Gastrocnemius medialis (tissue), 4 donors: Measurements from ENCODE around the gene RARB. TPM values are rescaled to one million over a fixed set of nuclear protein-coding genes. Genes with fewer than 3 reads are reported as not detected.

Experiments
- ATAC-seq, 2 donors: fragments of 150-250 bp; one replicate each; pipeline ENCODE4 v1.9.1; 2016
- DNase-seq, 2 donors: peaks; one replicate each; pipeline ENCODE4 v3.0.0-alpha.2; 2019
- H3K27ac ChIP-seq, 4 donors: fragments of 200-600 bp; sonication (generic); 1 replicate in 1 of 4; 2 replicates in 3 of 4; pipeline ENCODE4 v1.5.1; 2016 to 2018; ENCODE audit warnings: mild to moderate bottlenecking in 2 of 4, moderate library complexity in 1 of 4
- H3K27me3 ChIP-seq, 3 donors: fragments of 200-600 bp; sonication (generic) in 2 of 3; 1 replicate in 1 of 3; 2 replicates in 2 of 3; pipeline versions ENCODE4 v1.5.1 to v1.6.0; 2016 to 2019; ENCODE audit warnings: mild to moderate bottlenecking in 1 of 3, moderate library complexity in 1 of 3
- H3K36me3 ChIP-seq, 2 donors: fragments of 200-600 bp; sonication (generic) in 1 of 2; one replicate each; pipeline ENCODE4 v1.5.1; 2017 to 2018
- H3K4me1 ChIP-seq, 2 donors: fragments of 200-600 bp; sonication (generic) in 1 of 2; one replicate each; pipeline ENCODE4 v1.5.1; 2016 to 2017; ENCODE audit warnings: mild to moderate bottlenecking in 2 of 2
- H3K4me3 ChIP-seq, 4 donors: fragments of 200-600 bp; sonication (generic) in 3 of 4; 1 replicate in 1 of 4; 2 replicates in 3 of 4; pipeline ENCODE4 v1.5.1; 2016 to 2019; ENCODE audit warnings: mild to moderate bottlenecking in 2 of 4
- H3K9me3 ChIP-seq, 3 donors: fragments of 200-600 bp; sonication (generic) in 2 of 3; 1 replicate in 1 of 3; 2 replicates in 2 of 3; pipeline ENCODE4 v1.5.1; 2016 to 2019
- POLR2A ChIP-seq, 2 donors: fragments of 450-650 bp; IDR thresholded peaks; one replicate each; pipeline ENCODE4 v1.6.1; 2017; ENCODE audit warnings: antibody characterized with exemption in 2 of 2, mild to moderate bottlenecking in 2 of 2, moderate library complexity in 2 of 2
- in situ Hi-C, 4 donors: fragments of 200-750 bp; cut with MboI; loops; one replicate each; pipeline versions ENCODE4 v1.15.0 to v1.8.0; 2017; ENCODE audit warnings: low sequenced_read_pairs in 4 of 4
- intact Hi-C: fragments of 100-400 bp; cut with DNase I; formaldehyde crosslinking; loops from one replicate; pipeline ENCODE4 v1.15.1; 2023; ENCODE audit warnings: low total_unique reads
- total RNA-seq, 4 donors: library from RNA; depleted of rRNA; stranded (reverse); fragments of >200 nt; gene quantifications; one replicate each; pipeline versions ENCODE4 v1.1.0 to v1.2.3, GENCODE V29; 2016
- TF ChIP-seq, protein P1 (sequence below), 5 experiments: fragments of 450-650 bp in 3 of 5; fragments of 200-600 bp in 2 of 5; sonication (generic) in 2 of 5; IDR thresholded peaks in 4 of 5; conservative IDR thresholded peaks in 1 of 5; 1 replicate in 4 of 5; 2 replicates in 1 of 5; pipeline ENCODE4 v1.5.1; 2016 to 2019; ENCODE audit warnings: antibody characterized with exemption in 5 of 5, mild to moderate bottlenecking in 3 of 5, moderate library complexity in 3 of 5

RARB gene
- total RNA-seq, 4 donors from 2014 or later: 1.2 to 3.0 (median 1.9) TPM

DNA sequence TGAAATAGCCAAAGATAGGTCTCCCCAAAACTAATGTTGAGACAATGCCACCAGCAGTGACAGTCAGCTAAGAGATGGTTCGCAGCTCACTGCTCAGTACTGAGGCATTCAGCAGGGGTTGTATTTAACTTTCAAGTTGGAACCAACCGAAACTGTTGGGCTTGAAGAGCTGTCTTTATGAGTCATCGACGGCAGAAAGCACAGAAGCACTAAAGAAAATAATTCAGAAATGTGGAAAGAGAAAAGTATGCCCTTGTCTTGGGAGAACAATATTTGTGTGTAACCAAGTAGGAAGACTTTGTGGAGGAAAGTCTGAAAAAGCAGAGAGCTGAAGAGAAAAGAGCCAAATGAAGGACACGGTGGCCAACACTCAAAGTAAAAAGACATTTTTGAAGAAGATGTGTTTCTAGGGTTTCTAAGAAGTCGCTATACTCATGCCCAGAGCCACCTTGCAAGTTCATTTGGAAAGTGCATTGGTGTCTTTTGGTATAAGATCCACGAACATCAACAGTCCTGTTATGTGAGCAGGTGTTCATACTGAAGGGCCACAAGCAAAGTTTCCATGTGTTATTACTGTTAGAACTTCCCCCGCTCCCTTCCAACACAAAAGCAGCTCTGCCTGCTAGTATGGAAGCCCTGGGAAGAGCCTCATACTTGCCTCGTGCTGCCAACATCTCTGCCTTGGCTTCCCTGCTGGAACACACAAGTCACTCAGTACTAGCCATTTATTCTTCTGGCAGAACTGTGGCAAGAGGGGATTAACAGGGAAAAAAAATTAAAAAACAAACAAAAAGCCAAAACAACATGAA lies 4.1 kb upstream of the RARB start:
- no peak for ATAC-seq
- Histone ChIP-seq H3K27ac (no peak overlapping the region), H3K4me1 (peaks cover 0 to 8% of the 10 kb centered on the region in 2 donors), H3K9me3 (no peaks in the 10 kb centered on the region), H3K4me3 (no peak overlapping the region), H3K27me3 (no peaks in the 10 kb centered on the region), H3K36me3 (no peaks in the 10 kb centered on the region)
- in situ Hi-C loops: no loop called here
- no peak for TF ChIP-seq POLR2A (IDR thresholded peaks at IDR 0.05)
- TF ChIP-seq, protein P1, sequence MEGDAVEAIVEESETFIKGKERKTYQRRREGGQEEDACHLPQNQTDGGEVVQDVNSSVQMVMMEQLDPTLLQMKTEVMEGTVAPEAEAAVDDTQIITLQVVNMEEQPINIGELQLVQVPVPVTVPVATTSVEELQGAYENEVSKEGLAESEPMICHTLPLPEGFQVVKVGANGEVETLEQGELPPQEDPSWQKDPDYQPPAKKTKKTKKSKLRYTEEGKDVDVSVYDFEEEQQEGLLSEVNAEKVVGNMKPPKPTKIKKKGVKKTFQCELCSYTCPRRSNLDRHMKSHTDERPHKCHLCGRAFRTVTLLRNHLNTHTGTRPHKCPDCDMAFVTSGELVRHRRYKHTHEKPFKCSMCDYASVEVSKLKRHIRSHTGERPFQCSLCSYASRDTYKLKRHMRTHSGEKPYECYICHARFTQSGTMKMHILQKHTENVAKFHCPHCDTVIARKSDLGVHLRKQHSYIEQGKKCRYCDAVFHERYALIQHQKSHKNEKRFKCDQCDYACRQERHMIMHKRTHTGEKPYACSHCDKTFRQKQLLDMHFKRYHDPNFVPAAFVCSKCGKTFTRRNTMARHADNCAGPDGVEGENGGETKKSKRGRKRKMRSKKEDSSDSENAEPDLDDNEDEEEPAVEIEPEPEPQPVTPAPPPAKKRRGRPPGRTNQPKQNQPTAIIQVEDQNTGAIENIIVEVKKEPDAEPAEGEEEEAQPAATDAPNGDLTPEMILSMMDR (IDR thresholded peaks at IDR 0.05 in 4 of 5, conservative IDR thresholded peaks at IDR 0.05 in 1 of 5): no peak
- intact Hi-C loops: no loop called here
- no peak for DNase-seq

DNA sequence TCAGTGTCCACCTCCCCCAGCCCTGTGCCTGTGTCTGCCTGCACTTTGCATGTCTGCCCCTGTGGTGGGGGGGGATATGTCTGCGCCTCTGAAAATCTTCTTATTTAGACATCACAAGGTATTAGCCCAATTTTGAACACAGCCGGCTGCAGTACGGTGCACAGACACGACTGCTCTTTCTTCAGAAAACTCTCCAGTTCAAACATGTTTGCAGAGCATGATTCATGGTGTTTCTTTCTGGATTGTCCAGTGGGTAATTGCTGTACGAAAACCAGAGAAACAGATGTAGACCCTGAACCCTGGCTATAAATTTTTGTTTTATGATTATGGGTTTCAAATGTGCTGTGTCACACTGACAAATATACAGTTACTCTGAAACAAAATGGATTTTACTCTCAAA lies 3.4 kb upstream of the RARB start:
- no peak overlapping the region for H3K4me3 ChIP-seq
- intact Hi-C loops: loop anchor here (5.0 kb wide), 2 partner anchors 48 to 358 kb away; partner anchors contain the start of gene NGLY1
- in situ Hi-C loops: loop anchor here in 1 of 4 donors (25.0 kb wide), 1 partner anchor 363 kb away; the partner anchor contains the start of genes NGLY1 and OXSM
- H3K36me3 ChIP-seq: no peaks in the 10 kb centered on the region
- TF ChIP-seq POLR2A (IDR thresholded peaks at IDR 0.05): no peak
- TF ChIP-seq, protein P1 (IDR thresholded peaks at IDR 0.05 in 4 of 5, conservative IDR thresholded peaks at IDR 0.05 in 1 of 5): no peak
- H3K27ac ChIP-seq: no peak overlapping the region
- no peaks in the 10 kb centered on the region for H3K27me3 ChIP-seq
- DNase-seq (no peak), ATAC-seq (no peak)
- H3K4me1 ChIP-seq: peaks cover 0 to 14% of the 10 kb centered on the region in 2 donors
- no peaks in the 10 kb centered on the region for H3K9me3 ChIP-seq

DNA sequence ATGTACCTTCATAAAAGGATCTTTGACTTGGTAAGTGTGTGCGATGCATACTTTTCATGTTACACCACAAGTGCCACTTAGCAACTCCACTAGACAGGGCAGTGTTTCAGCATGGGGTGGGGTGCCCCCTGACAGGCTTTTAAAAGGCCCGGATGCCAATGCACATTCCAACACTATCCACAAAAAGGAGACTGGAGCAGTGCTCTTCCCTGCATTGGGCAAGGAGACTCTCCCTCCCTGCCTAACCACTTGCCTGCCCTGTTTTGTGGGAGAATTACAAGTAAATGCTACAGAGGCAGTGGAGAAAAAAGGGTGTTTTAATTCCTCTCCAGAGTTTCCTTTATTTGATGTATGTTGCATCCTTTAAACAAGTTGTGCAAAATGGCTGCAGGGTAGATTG lies 1.7 kb upstream of the RARB start:
- no peak for DNase-seq
- Histone ChIP-seq H3K27ac (no peak overlapping the region), H3K4me3 (no peak overlapping the region), H3K36me3 (no peaks in the 10 kb centered on the region), H3K4me1 (peaks cover 4 to 20% of the 10 kb centered on the region in 2 donors), H3K9me3 (no peaks in the 10 kb centered on the region), H3K27me3 (no peaks in the 10 kb centered on the region)
- TF ChIP-seq POLR2A (IDR thresholded peaks at IDR 0.05): no peak
- TF ChIP-seq, protein P1 (IDR thresholded peaks at IDR 0.05 in 4 of 5, conservative IDR thresholded peaks at IDR 0.05 in 1 of 5): no peak
- ATAC-seq: no peak
- intact Hi-C loops (loop anchor here (2.0 to 5.0 kb wide), 3 partner anchors 46 to 356 kb away; partner anchors contain the start of gene NGLY1), in situ Hi-C loops (loop anchor here in 1 of 4 donors (25.0 kb wide), 1 partner anchor 361 kb away; the partner anchor contains the start of genes NGLY1 and OXSM)

DNA sequence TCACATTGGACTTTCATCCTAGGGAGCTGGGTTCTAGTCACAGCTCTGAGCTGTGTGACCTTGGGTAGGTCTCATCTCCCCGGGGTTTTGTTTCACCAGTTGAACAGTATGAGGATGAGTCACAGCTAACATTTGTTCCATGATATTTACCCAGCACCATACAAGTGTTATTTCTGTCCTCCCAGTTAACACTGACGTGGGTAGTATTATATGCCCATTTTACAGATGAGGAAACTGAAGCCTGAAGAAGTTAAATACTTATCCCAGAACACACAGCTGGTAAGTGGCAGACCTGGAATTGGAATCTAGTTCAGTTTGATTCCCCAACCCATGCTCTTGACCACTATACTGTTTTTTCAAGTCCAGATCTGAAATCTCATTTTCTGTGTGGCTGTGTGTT lies 908 bp upstream of the RARB start:
- Histone ChIP-seq H3K36me3 (no peaks in the 10 kb centered on the region), H3K27me3 (no peaks in the 10 kb centered on the region), H3K27ac (peak overlapping the region in 3 of 4 donors; percentile 80 to 88 (median 82)), H3K9me3 (no peaks in the 10 kb centered on the region), H3K4me3 (peak overlapping the region; percentile 64 to 83 (median 72)), H3K4me1 (peaks cover 11 to 20% of the 10 kb centered on the region in 2 donors)
- in situ Hi-C loops: loop anchor here in 1 of 4 donors (25.0 kb wide), 1 partner anchor 360 kb away; the partner anchor contains the start of genes NGLY1 and OXSM
- TF ChIP-seq POLR2A (IDR thresholded peaks at IDR 0.05): no peak
- TF ChIP-seq, protein P1 (IDR thresholded peaks at IDR 0.05 in 4 of 5, conservative IDR thresholded peaks at IDR 0.05 in 1 of 5): no peak
- no peak for DNase-seq
- intact Hi-C loops: loop anchor here (2.0 to 5.0 kb wide), 3 partner anchors 45 to 355 kb away; partner anchors contain the start of gene NGLY1
- peak in 1 of 2 donors; percentile 16 for ATAC-seq
